Upper lobe of right lung (tissue), 1 donor: Measurements from ENCODE around the gene PDGFA. TPM values are rescaled to one million over a fixed set of nuclear protein-coding genes. Genes with fewer than 3 reads are reported as not detected.

Experiments
- ATAC-seq: fragments of 200-7000 bp; cut with Tn5 transposase; one replicate; pipeline ENCODE4 v1.9.1; 2020; ENCODE audit warnings: mild to moderate bottlenecking, moderate library complexity
- DNase-seq: peaks from one replicate; pipeline ENCODE4 v3.0.0-alpha.2; 2020
- H3K27ac ChIP-seq: fragments of 200-600 bp; one replicate; pipeline ENCODE4 v1.8.0; 2022
- H3K27me3 ChIP-seq: fragments of 200-600 bp; one replicate; pipeline ENCODE4 v1.8.0; 2022; ENCODE audit warnings: mild to moderate bottlenecking
- H3K36me3 ChIP-seq: fragments of 200-600 bp; one replicate; pipeline ENCODE4 v1.8.0; 2022
- H3K4me1 ChIP-seq: fragments of 200-600 bp; one replicate; pipeline ENCODE4 v1.8.0; 2022
- H3K4me3 ChIP-seq: fragments of 200-600 bp; one replicate; pipeline ENCODE4 v1.8.0; 2022; ENCODE audit warnings: mild to moderate bottlenecking
- H3K9me3 ChIP-seq: fragments of 200-600 bp; one replicate; pipeline ENCODE4 v1.8.0; 2022
- intact Hi-C: fragments of 100-400 bp; cut with DNase I; formaldehyde crosslinking; loops from one replicate; pipeline ENCODE4 v1.11.0; 2022
- total RNA-seq: library from RNA; stranded (reverse); fragmentation: NEBNext Ultra II Directional; extraction: Animal tissue kit (Norgen Biotek cat#: 25700); gene quantifications from one replicate; pipeline ENCODE4 v1.2.1, GENCODE V29; 2021
- TF ChIP-seq, protein P1 (sequence below): fragments of 200-600 bp; IDR thresholded peaks from one replicate; pipeline ENCODE4 v1.8.0; 2022; ENCODE audit warnings: antibody characterized with exemption
- donor health status: DM: no; HTN: yes; CAD: no; lungs with severe emphysema.

Gene PDGFA
- total RNA-seq, 1 donor from 2014 or later = 57.1 TPM

DNA sequence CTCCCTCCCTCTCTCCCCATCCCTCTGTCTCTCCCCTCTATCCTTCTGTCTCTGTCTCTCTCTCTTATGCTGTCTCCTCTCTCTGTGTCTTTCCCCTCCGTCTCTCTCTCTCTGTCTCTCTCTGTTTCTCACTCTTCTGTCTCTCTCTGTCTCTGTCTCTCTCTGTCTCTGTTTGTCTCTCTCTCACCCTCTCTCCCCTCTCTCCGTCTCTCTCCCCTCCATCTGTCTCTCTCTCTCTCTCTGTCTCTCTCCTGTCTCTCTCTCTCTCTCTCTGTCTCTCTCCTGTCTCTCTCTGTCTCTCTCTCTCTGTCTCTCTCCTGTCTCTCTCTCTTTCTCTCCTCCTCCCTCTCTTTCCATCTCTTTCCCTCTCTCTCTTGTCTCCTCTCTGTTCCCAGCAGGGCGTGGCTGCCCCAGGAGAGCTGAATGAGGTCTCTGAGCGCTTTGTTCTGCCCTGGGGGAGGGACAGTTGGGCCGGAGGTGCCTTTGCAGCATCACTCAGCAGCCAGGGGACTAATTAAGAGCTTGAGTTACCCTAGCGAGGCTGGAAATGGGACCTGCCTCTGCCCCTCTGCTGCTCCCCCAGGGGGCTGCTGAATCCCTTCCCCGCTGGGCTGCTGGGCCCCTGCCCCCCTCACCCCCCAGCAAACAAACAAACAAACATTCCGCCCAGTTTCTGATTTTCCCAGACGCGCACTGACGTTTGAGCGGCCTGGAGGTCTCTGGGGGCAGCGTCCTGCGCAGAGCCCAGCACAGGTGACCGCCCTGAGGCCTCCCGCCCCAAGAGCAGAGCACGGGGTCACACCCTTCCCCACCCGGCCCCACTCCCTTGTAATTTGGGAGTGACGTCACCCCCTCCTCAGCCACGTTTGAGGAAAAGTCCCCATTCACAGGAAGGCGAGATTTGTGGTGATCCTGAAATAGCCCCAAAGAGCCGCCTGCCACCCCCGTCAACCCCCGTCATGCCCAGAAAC is 68.1 kb downstream of the PDGFA start:
- Histone ChIP-seq H3K4me3 (no peak overlapping the region), H3K4me1 (peaks cover 15% of the 10 kb centered on the region), H3K27ac (no peak overlapping the region), H3K36me3 (no peaks in the 10 kb centered on the region), H3K27me3 (peaks cover 16% of the 10 kb centered on the region), H3K9me3 (no peaks in the 10 kb centered on the region)
- ATAC-seq = no peak
- TF ChIP-seq, protein P1, sequence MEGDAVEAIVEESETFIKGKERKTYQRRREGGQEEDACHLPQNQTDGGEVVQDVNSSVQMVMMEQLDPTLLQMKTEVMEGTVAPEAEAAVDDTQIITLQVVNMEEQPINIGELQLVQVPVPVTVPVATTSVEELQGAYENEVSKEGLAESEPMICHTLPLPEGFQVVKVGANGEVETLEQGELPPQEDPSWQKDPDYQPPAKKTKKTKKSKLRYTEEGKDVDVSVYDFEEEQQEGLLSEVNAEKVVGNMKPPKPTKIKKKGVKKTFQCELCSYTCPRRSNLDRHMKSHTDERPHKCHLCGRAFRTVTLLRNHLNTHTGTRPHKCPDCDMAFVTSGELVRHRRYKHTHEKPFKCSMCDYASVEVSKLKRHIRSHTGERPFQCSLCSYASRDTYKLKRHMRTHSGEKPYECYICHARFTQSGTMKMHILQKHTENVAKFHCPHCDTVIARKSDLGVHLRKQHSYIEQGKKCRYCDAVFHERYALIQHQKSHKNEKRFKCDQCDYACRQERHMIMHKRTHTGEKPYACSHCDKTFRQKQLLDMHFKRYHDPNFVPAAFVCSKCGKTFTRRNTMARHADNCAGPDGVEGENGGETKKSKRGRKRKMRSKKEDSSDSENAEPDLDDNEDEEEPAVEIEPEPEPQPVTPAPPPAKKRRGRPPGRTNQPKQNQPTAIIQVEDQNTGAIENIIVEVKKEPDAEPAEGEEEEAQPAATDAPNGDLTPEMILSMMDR = no peak
- intact Hi-C loops = no loop called here
- DNase-seq = no peak

DNA sequence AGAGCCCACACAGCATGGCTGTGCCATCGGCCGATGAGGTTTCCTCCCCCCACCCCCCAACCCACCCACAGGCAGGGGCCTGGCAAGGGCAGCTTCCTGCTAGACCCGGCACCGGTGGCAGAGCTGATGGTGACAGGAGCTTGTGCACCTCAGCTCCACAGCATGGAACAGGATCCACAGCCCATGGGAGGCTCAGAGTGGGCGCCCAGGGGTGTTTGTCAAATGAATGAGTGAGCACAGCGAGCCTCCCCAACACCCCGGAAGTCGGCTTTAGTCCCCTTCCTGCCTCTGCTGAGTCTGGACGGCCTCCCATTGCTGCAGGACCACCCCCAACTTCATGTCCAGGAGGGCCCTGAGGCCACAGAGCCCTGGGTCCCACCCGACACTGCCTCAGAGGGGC is 68.9 kb downstream of the PDGFA start:
- peaks cover 15% of the 10 kb centered on the region for H3K4me1 ChIP-seq
- no peak overlapping the region for H3K27ac ChIP-seq
- no peaks in the 10 kb centered on the region for H3K36me3 ChIP-seq
- ATAC-seq = no peak
- H3K9me3 ChIP-seq = no peaks in the 10 kb centered on the region
- intact Hi-C loops = no loop called here
- H3K27me3 ChIP-seq = peaks cover 16% of the 10 kb centered on the region
- TF ChIP-seq, protein P1 = no peak
- H3K4me3 ChIP-seq = no peak overlapping the region
- DNase-seq = no peak

DNA sequence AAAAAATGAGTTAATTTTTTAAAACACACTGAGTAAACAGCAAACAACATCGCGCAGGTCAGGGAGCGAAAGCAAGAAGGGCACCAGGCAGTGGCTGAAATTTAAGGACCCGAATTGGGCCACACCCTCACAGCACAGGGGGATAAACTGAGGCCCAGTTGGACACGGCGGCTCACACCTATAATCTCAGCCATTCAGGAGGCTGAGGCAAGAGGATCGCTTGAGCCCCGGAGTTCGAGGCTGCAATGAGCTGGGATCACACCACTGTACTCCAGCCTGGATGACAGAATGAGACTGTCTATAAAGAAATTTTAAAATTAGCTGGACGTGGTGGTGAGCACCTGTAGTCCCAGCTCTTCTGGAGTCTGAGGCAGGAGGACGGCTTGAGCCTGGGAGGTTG is 69.6 kb downstream of the PDGFA start:
- Histone ChIP-seq H3K4me1 (peaks cover 9% of the 10 kb centered on the region), H3K36me3 (no peaks in the 10 kb centered on the region), H3K27me3 (peaks cover 16% of the 10 kb centered on the region), H3K4me3 (no peak overlapping the region), H3K27ac (no peak overlapping the region), H3K9me3 (no peaks in the 10 kb centered on the region)
- intact Hi-C loops = no loop called here
- TF ChIP-seq, protein P1 = no peak
- DNase-seq (no peak), ATAC-seq (no peak)

DNA sequence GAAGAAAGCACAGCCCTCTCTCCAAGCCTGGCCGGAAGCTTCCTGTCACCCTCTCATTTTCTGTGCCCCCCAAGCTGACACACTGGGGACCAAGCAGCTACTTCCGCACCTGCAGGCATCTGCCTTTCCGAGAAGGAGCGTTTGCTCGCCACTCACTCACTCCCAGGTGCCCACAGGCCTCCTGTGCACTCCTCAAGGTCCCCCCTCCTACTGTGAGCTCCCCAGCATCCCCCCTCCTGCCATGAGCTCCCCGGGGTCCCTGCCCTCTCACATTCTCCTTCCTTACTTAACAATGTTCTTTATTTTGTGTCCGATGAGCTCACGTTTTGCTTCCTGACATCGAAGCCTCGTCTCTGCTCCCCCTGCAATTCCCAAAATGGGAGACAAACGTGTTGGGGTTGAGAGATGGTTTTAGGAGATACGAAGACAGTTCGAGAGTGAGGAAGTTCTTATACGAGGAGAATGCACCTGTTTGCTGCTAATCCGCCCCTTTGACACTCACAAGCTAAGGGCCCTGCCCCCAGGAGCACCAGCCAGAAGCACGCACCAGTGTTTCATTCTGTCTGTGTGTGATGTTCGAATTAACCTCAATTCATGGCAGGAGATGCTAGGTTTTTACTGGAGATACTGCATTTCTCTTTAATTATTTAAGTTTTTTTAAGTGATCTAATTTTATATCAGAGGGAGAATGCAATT is 70.2 kb downstream of the PDGFA start:
- Histone ChIP-seq H3K27me3 (peaks cover 16% of the 10 kb centered on the region), H3K36me3 (no peaks in the 10 kb centered on the region), H3K27ac (no peak overlapping the region), H3K4me1 (peaks cover 9% of the 10 kb centered on the region), H3K4me3 (no peak overlapping the region), H3K9me3 (no peaks in the 10 kb centered on the region)
- TF ChIP-seq, protein P1 = no peak
- intact Hi-C loops = no loop called here
- DNase-seq (no peak), ATAC-seq (no peak)

DNA sequence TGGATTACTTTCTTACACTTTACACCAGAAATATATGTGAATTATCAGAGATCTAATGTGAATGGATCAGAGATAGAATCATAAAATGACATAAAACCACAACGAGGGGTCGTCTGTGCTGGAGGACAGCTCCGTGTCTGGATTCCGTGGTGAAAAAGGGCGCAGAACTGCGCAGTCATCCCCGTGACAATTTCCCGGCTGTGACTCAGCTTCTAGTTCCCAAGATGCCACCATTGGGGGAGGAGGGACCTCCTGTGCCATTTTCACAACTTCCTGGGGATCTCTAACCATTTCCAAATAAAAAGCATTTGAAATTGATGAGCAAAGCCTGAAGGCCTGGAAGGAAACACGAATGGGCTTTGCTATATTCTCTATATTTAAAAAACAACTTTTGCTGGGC is 72.1 kb downstream of the PDGFA start:
- Histone ChIP-seq H3K4me1 (peaks cover 6% of the 10 kb centered on the region), H3K4me3 (no peak overlapping the region), H3K36me3 (no peaks in the 10 kb centered on the region), H3K27ac (no peak overlapping the region), H3K27me3 (peaks cover 3% of the 10 kb centered on the region), H3K9me3 (no peaks in the 10 kb centered on the region)
- no peak for DNase-seq
- ATAC-seq = no peak
- intact Hi-C loops = no loop called here
- TF ChIP-seq, protein P1 = no peak

Other genes starting within 250 kb of the PDGFA start
- not detected for gene FOXL3, start 229.7 kb downstream of the PDGFA start, total RNA-seq
- gene DNAAF5, start 206.9 kb upstream of the PDGFA start, total RNA-seq = 15.8 TPM
- gene PRKAR1B, start 207.4 kb upstream of the PDGFA start, total RNA-seq = 25.7 TPM